Activated CD4-positive, alpha-beta T cell treated with anti-CD3 and anti-CD28 coated beads for 4 hours (primary cell): ENCODE measurements around the gene NSF.
"Not testable (repeated sequence)": the region's sequence is repeated elsewhere in the genome, so short reads cannot be mapped to it uniquely, and the experiment has no call there.

Source experiments
- DNase-seq, 2 donors: peaks; one replicate each; pipeline ENCODE4 v3.0.0-alpha.2; 2020

NSF gene

GRCh38 chr17:46759141-46759540 is 168.7 kb downstream of the NSF start:
- DNase-seq, result no peak

GRCh38 chr17:46763416-46763815 is 172.9 kb downstream of the NSF start:
- no peak for DNase-seq

GRCh38 chr17:46764000-46764708 is 173.7 kb downstream of the NSF start:
- no peak for DNase-seq

GRCh38 chr17:46764709-46765401 is 174.4 kb downstream of the NSF start:
- DNase-seq, result no peak

- no peak for DNase-seq
Measured at GRCh38 chr17:46765453-46765852, 175.0 kb downstream of the NSF start.

GRCh38 chr17:46766493-46767491 is 176.3 kb downstream of the NSF start:
- no peak for DNase-seq

GRCh38 chr17:46768540-46768870 is 178.0 kb downstream of the NSF start:
- no peak for DNase-seq

GRCh38 chr17:46768896-46769295 is 178.4 kb downstream of the NSF start:
- not testable (repeated sequence) for DNase-seq

- no peak for DNase-seq
Measured at GRCh38 chr17:46769531-46770438, 179.3 kb downstream of the NSF start.

- no peak for DNase-seq
Measured at GRCh38 chr17:46770439-46770817, 180.0 kb downstream of the NSF start.

- no peak for DNase-seq
Measured at GRCh38 chr17:46770818-46771560, 180.5 kb downstream of the NSF start.

GRCh38 chr17:46771561-46772474 is 181.3 kb downstream of the NSF start:
- DNase-seq, result no peak

- no peak for DNase-seq
Measured at GRCh38 chr17:46772475-46773220, 182.2 kb downstream of the NSF start.

GRCh38 chr17:46773221-46773605 is 182.7 kb downstream of the NSF start:
- no peak for DNase-seq

- no peak for DNase-seq
Measured at GRCh38 chr17:46773676-46774075, 183.2 kb downstream of the NSF start.

GRCh38 chr17:46774108-46774737 is 183.8 kb downstream of the NSF start:
- no peak for DNase-seq

- DNase-seq, result no peak
Measured at GRCh38 chr17:46776298-46777005, 186.0 kb downstream of the NSF start.
